ENCODE data around the gene ID3. TPM values are rescaled to one million over a fixed set of nuclear protein-coding genes. Genes with fewer than 3 reads are reported as not detected.

The ID3 gene
- total RNA-seq, 4 donors from 2014 or later, result 62.0 to 144 (median 110) TPM

DNA sequence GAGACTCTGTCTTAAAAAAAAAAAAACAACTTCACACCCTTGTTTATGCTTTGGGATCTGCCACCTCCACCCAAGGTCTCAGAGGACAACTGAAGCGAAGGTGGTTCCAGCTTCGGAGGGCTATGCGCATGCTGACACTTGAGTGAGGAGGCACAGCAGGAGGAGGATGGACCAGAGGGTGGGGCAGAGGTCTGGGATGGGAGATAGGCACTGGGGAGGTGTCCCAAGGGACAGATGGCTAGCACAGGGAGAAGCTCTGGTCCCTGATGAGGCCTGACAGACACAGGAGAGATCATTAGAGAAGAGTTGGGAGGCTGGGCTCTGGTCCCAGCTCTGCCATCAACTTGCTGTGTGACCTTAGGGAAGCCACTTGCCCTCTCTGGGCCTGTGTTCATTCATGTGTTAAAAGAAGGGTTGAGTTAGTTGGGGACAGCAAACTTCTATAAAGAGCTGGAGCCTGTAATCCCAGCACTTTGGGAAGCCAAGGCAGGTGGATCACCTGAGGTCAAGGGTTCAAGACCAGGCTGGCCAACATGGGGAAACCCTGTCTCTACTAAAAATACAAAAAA, 45.1 kb downstream of the ID3 start:
- TF ChIP-seq, protein P1, sequence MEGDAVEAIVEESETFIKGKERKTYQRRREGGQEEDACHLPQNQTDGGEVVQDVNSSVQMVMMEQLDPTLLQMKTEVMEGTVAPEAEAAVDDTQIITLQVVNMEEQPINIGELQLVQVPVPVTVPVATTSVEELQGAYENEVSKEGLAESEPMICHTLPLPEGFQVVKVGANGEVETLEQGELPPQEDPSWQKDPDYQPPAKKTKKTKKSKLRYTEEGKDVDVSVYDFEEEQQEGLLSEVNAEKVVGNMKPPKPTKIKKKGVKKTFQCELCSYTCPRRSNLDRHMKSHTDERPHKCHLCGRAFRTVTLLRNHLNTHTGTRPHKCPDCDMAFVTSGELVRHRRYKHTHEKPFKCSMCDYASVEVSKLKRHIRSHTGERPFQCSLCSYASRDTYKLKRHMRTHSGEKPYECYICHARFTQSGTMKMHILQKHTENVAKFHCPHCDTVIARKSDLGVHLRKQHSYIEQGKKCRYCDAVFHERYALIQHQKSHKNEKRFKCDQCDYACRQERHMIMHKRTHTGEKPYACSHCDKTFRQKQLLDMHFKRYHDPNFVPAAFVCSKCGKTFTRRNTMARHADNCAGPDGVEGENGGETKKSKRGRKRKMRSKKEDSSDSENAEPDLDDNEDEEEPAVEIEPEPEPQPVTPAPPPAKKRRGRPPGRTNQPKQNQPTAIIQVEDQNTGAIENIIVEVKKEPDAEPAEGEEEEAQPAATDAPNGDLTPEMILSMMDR (IDR thresholded peaks at IDR 0.05; ENCODE audit: low read depth), result no peak

DNA sequence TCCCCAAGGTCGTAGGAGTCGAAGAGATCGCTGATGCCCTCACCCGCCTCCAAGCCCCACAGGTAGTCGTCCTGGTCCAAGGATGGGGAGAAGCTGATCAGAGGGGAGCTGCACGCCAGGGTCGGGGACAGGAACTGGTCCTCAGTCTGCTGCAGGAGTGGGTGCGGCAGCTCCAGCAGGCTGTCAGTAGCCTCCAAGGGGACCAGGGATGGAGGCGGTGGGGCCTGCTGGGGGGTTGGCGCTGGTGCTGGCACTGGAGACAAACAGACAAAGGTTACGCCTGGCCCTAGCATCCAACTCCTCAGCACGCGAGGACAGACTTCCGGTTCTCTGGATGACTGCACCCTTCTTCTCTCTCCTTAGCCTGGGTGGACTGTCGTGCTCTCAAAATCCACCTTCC, 49.4 kb downstream of the ID3 start:
- TF ChIP-seq, protein P1 (IDR thresholded peaks at IDR 0.05; ENCODE audit: low read depth), result no peak

Other genes with a start within 250 kb of the ID3 start
- gene HNRNPR, start 215.2 kb downstream of the ID3 start, total RNA-seq, result 10 to 100 TPM; 45.6 to 68.0 (median 64.5) TPM
- gene ZNF436, start 189.7 kb downstream of the ID3 start, total RNA-seq, result 10 to 100 TPM; 18.9 to 26.6 (median 22.2) TPM
- 10 to 100 TPM in 1 of 4 donors, 1 to 10 TPM in 3; 5.4 to 10.8 (median 7.9) TPM for gene TCEA3, start 134.8 kb downstream of the ID3 start, total RNA-seq
- 10 to 100 TPM; 18.4 to 51.7 (median 42.1) TPM for gene ASAP3, start 75.3 kb downstream of the ID3 start, total RNA-seq
- under 1 TPM; under 0.01 to 0.85 (median 0.26) TPM for gene E2F2, start 28.3 kb downstream of the ID3 start, total RNA-seq
- gene RPL11, start 132.3 kb upstream of the ID3 start, total RNA-seq, result 1,000 to 10,000 TPM; 1,098 to 1,455 (median 1,213) TPM
- 10 to 100 TPM; 45.9 to 56.9 (median 55.6) TPM for gene ELOA, start 184.0 kb upstream of the ID3 start, total RNA-seq
- 10 to 100 TPM; 46.5 to 71.4 (median 53.4) TPM for gene PITHD1, start 218.9 kb upstream of the ID3 start, total RNA-seq
- gene LYPLA2, start 231.6 kb upstream of the ID3 start, total RNA-seq, result 10 to 100 TPM; 20.3 to 34.0 (median 27.5) TPM
- 10 to 100 TPM; 11.9 to 15.8 (median 13.9) TPM for gene GALE, start 241.3 kb upstream of the ID3 start, total RNA-seq

Measured in subcutaneous adipose tissue (tissue), 4 donors.